PFSK-1 (cell line): Measurements from ENCODE around the gene ITGA11. TPM values are rescaled to one million over a fixed set of nuclear protein-coding genes. Genes with fewer than 3 reads are reported as not detected.

Experiments used
- FOXP2 ChIP-seq: optimal IDR thresholded peaks from 2 replicates; pipeline ENCODE3; 2011; ENCODE audit warnings: borderline replicate concordance, control low read depth, inconsistent platforms; ENCODE audit not compliant: insufficient read depth; ENCODE audit errors: extremely low read length, extremely low read depth
- POLR2AphosphoS5 ChIP-seq: IDR thresholded peaks from 2 replicates; pipeline ENCODE4 v1.6.1; 2012; ENCODE audit warnings: low read depth, mild to moderate bottlenecking, control low read depth, low read length, moderate library complexity
- REST ChIP-seq, 2 experiments: IDR thresholded peaks; 2 replicates each; pipeline versions ENCODE4 v1.6.1 to v1.8.0; 2011 to 2012; ENCODE audit warnings: low read depth in 2 of 2, low read length in 2 of 2, control low read depth in 1 of 2, inconsistent platforms in 1 of 2, mild to moderate bottlenecking in 1 of 2, moderate library complexity in 1 of 2; ENCODE audit not compliant: insufficient read depth in 1 of 2
- SIN3A ChIP-seq: IDR thresholded peaks from 2 replicates; pipeline ENCODE4 v1.6.1; 2012; ENCODE audit warnings: mild to moderate bottlenecking, low read length, moderate library complexity, borderline replicate concordance; ENCODE audit not compliant: insufficient read depth
- TAF1 ChIP-seq: IDR thresholded peaks from 2 replicates; pipeline ENCODE4 v1.6.1; 2012; ENCODE audit warnings: low read length, control low read depth, borderline replicate concordance; ENCODE audit not compliant: insufficient read depth
- polyA plus RNA-seq: library from polyadenylated mRNA; unstranded; fragments of >200 nt; gene quantifications from one replicate; pipeline ENCODE4 v1.2.1, GENCODE V29; 2012; ENCODE audit warnings: low read depth, missing spikeins; ENCODE audit not compliant: insufficient read length

The ITGA11 gene, protein sequence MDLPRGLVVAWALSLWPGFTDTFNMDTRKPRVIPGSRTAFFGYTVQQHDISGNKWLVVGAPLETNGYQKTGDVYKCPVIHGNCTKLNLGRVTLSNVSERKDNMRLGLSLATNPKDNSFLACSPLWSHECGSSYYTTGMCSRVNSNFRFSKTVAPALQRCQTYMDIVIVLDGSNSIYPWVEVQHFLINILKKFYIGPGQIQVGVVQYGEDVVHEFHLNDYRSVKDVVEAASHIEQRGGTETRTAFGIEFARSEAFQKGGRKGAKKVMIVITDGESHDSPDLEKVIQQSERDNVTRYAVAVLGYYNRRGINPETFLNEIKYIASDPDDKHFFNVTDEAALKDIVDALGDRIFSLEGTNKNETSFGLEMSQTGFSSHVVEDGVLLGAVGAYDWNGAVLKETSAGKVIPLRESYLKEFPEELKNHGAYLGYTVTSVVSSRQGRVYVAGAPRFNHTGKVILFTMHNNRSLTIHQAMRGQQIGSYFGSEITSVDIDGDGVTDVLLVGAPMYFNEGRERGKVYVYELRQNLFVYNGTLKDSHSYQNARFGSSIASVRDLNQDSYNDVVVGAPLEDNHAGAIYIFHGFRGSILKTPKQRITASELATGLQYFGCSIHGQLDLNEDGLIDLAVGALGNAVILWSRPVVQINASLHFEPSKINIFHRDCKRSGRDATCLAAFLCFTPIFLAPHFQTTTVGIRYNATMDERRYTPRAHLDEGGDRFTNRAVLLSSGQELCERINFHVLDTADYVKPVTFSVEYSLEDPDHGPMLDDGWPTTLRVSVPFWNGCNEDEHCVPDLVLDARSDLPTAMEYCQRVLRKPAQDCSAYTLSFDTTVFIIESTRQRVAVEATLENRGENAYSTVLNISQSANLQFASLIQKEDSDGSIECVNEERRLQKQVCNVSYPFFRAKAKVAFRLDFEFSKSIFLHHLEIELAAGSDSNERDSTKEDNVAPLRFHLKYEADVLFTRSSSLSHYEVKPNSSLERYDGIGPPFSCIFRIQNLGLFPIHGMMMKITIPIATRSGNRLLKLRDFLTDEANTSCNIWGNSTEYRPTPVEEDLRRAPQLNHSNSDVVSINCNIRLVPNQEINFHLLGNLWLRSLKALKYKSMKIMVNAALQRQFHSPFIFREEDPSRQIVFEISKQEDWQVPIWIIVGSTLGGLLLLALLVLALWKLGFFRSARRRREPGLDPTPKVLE
- polyA plus RNA-seq: 43.2 TPM

- TF ChIP-seq REST (IDR thresholded peaks at IDR 0.05; ENCODE audit: insufficient read depth in 1 of 2, low read depth in 2 of 2, low read length in 2 of 2): no peak
- peak; percentile 64 for TF ChIP-seq POLR2AphosphoS5
- no peak for TF ChIP-seq SIN3A
- 0 out of 2 replicates have a peak, but pooled peaks have one; percentile 59 for TF ChIP-seq TAF1
- TF ChIP-seq FOXP2: peak; percentile 42
Measured at GRCh38 chr15:68431792-68432401, at the start of gene ITGA11. Gene ITGA11 (minus strand): TSS chr15:68432163. CDS start chr15:68432066, 97 bp downstream.

GRCh38 chr15:68481321-68481720, 49.4 kb upstream of the ITGA11 start:
- TF ChIP-seq TAF1 (no peak), POLR2AphosphoS5 (no peak), FOXP2 (no peak), SIN3A (no peak), REST (IDR thresholded peaks at IDR 0.05; ENCODE audit: insufficient read depth in 1 of 2, low read depth in 2 of 2, low read length in 2 of 2) (no peak)

GRCh38 chr15:68480296-68480695, 48.3 kb upstream of the ITGA11 start:
- TF ChIP-seq SIN3A (no peak), REST (IDR thresholded peaks at IDR 0.05; ENCODE audit: insufficient read depth in 1 of 2, low read depth in 2 of 2, low read length in 2 of 2) (no peak), TAF1 (no peak), POLR2AphosphoS5 (no peak), FOXP2 (no peak)

- TF ChIP-seq FOXP2 (no peak), SIN3A (no peak), POLR2AphosphoS5 (no peak), REST (IDR thresholded peaks at IDR 0.05; ENCODE audit: insufficient read depth in 1 of 2, low read depth in 2 of 2, low read length in 2 of 2) (no peak), TAF1 (no peak)
Measured at GRCh38 chr15:68479870-68480269, 47.9 kb upstream of the ITGA11 start.
